ENCODE measurements around the gene MSL1. TPM values are rescaled to one million over a fixed set of nuclear protein-coding genes. Genes with fewer than 3 reads are reported as not detected.
A peak's percentile ranks its signal among the peaks of the same experiment; 100 is the strongest.

Gene MSL1
- total and polyA plus RNA-seq, 2 of the 13 experiments (the other 11 are each of a cell fraction or from before 2014, with no cell fraction given), result 63.8 to 88.5 TPM

DNA sequence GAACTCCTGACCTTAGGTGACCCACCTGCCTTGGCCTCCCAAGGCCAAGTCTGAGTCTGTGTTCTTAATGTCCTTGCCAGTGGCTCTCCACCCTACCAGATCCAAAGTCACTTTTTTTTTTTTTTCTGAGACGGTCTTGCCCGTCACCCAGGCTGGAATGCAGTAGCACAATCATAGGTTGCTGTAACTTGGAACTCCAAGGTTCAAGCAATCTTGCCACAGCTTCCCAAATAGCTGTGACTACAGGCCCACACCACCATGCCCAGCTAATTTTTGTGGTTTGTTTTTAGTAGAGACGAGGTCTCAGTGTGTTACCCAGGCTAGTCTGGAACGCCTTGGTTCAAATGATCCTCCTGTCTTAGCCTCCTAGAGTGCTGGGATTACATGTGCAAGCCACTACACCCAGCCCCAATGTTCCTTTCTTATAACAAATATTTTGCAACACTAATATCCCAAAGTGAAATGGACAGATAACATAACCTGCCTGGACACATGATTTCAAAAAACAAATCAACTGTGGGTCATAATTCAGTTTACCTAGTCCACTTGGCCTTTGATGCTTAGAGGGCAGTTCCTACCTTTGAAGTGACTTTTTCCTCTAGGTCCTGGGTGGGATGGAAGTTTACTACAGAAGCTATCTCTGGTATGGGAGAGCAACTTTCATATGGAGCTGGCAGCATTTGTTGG is 51.5 kb downstream of the MSL1 start (continued):
- TF ChIP-seq, protein P1, sequence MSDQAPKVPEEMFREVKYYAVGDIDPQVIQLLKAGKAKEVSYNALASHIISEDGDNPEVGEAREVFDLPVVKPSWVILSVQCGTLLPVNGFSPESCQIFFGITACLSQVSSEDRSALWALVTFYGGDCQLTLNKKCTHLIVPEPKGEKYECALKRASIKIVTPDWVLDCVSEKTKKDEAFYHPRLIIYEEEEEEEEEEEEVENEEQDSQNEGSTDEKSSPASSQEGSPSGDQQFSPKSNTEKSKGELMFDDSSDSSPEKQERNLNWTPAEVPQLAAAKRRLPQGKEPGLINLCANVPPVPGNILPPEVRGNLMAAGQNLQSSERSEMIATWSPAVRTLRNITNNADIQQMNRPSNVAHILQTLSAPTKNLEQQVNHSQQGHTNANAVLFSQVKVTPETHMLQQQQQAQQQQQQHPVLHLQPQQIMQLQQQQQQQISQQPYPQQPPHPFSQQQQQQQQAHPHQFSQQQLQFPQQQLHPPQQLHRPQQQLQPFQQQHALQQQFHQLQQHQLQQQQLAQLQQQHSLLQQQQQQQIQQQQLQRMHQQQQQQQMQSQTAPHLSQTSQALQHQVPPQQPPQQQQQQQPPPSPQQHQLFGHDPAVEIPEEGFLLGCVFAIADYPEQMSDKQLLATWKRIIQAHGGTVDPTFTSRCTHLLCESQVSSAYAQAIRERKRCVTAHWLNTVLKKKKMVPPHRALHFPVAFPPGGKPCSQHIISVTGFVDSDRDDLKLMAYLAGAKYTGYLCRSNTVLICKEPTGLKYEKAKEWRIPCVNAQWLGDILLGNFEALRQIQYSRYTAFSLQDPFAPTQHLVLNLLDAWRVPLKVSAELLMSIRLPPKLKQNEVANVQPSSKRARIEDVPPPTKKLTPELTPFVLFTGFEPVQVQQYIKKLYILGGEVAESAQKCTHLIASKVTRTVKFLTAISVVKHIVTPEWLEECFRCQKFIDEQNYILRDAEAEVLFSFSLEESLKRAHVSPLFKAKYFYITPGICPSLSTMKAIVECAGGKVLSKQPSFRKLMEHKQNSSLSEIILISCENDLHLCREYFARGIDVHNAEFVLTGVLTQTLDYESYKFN (CRISPR knock-in tag; conservative IDR thresholded peaks at IDR 0.05), result peak; percentile 95
- TF ChIP-seq, protein P2, sequence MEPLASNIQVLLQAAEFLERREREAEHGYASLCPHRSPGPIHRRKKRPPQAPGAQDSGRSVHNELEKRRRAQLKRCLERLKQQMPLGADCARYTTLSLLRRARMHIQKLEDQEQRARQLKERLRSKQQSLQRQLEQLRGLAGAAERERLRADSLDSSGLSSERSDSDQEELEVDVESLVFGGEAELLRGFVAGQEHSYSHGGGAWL (CRISPR knock-in tag; IDR thresholded peaks at IDR 0.05), result no peak
- TF ChIP-seq, protein P3, sequence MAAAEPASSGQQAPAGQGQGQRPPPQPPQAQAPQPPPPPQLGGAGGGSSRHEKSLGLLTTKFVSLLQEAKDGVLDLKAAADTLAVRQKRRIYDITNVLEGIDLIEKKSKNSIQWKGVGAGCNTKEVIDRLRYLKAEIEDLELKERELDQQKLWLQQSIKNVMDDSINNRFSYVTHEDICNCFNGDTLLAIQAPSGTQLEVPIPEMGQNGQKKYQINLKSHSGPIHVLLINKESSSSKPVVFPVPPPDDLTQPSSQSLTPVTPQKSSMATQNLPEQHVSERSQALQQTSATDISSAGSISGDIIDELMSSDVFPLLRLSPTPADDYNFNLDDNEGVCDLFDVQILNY (CRISPR knock-in tag; conservative IDR thresholded peaks at IDR 0.05), result no peak
- TF ChIP-seq, protein P4, sequence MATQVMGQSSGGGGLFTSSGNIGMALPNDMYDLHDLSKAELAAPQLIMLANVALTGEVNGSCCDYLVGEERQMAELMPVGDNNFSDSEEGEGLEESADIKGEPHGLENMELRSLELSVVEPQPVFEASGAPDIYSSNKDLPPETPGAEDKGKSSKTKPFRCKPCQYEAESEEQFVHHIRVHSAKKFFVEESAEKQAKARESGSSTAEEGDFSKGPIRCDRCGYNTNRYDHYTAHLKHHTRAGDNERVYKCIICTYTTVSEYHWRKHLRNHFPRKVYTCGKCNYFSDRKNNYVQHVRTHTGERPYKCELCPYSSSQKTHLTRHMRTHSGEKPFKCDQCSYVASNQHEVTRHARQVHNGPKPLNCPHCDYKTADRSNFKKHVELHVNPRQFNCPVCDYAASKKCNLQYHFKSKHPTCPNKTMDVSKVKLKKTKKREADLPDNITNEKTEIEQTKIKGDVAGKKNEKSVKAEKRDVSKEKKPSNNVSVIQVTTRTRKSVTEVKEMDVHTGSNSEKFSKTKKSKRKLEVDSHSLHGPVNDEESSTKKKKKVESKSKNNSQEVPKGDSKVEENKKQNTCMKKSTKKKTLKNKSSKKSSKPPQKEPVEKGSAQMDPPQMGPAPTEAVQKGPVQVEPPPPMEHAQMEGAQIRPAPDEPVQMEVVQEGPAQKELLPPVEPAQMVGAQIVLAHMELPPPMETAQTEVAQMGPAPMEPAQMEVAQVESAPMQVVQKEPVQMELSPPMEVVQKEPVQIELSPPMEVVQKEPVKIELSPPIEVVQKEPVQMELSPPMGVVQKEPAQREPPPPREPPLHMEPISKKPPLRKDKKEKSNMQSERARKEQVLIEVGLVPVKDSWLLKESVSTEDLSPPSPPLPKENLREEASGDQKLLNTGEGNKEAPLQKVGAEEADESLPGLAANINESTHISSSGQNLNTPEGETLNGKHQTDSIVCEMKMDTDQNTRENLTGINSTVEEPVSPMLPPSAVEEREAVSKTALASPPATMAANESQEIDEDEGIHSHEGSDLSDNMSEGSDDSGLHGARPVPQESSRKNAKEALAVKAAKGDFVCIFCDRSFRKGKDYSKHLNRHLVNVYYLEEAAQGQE (IDR thresholded peaks at IDR 0.05; ENCODE audit: borderline replicate concordance in 1 of 2, low read depth in 1 of 2, low read length in 2 of 2), result no peak
- TF ChIP-seq ZSCAN9 (CRISPR knock-in tag; IDR thresholded peaks at IDR 0.05; ENCODE audit: borderline replicate concordance) (peak; percentile 42; the same call in 1 of the 2 replicates), HMGA1 (CRISPR knock-in tag; conservative IDR thresholded peaks at IDR 0.05) (no peak), ZNF331 (CRISPR knock-in tag; IDR thresholded peaks at IDR 0.05) (peak; percentile 49; the same call in 1 of the 2 replicates), ZNF543 (CRISPR knock-in tag; IDR thresholded peaks at IDR 0.05) (no peak)
- TF ChIP-seq, protein P5, sequence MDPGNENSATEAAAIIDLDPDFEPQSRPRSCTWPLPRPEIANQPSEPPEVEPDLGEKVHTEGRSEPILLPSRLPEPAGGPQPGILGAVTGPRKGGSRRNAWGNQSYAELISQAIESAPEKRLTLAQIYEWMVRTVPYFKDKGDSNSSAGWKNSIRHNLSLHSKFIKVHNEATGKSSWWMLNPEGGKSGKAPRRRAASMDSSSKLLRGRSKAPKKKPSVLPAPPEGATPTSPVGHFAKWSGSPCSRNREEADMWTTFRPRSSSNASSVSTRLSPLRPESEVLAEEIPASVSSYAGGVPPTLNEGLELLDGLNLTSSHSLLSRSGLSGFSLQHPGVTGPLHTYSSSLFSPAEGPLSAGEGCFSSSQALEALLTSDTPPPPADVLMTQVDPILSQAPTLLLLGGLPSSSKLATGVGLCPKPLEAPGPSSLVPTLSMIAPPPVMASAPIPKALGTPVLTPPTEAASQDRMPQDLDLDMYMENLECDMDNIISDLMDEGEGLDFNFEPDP (CRISPR knock-in tag; conservative IDR thresholded peaks at IDR 0.05), result no peak
- TF ChIP-seq, protein P6, sequence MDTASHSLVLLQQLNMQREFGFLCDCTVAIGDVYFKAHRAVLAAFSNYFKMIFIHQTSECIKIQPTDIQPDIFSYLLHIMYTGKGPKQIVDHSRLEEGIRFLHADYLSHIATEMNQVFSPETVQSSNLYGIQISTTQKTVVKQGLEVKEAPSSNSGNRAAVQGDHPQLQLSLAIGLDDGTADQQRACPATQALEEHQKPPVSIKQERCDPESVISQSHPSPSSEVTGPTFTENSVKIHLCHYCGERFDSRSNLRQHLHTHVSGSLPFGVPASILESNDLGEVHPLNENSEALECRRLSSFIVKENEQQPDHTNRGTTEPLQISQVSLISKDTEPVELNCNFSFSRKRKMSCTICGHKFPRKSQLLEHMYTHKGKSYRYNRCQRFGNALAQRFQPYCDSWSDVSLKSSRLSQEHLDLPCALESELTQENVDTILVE (CRISPR knock-in tag; IDR thresholded peaks at IDR 0.05), result no peak
- TF ChIP-seq, protein P7, sequence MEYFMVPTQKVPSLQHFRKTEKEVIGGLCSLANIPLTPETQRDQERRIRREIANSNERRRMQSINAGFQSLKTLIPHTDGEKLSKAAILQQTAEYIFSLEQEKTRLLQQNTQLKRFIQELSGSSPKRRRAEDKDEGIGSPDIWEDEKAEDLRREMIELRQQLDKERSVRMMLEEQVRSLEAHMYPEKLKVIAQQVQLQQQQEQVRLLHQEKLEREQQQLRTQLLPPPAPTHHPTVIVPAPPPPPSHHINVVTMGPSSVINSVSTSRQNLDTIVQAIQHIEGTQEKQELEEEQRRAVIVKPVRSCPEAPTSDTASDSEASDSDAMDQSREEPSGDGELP (IDR thresholded peaks at IDR 0.05; ENCODE audit: borderline replicate concordance, low read depth), result peak; percentile 49; the same call in 1 of the 2 replicates
